Renal pelvis (tissue), 12 donors: ENCODE measurements around the gene EFCAB13. TPM values are rescaled to one million over a fixed set of nuclear protein-coding genes. Genes with fewer than 3 reads are reported as not detected.

Experiments used
- DNase-seq: peaks from one replicate; pipeline ENCODE4 v3.0.0-alpha.2; 2013
- long read RNA-seq, 16 experiments: transcript quantifications; one replicate each; lab custom pipeline, GENCODE V29; 2026
- polyA plus RNA-seq, 3 donors: library from polyadenylated mRNA; unstranded; fragments of 120-200 nt; gene quantifications; one replicate each; pipeline ENCODE4 v1.2.1, GENCODE V29; 2013; ENCODE audit not compliant: insufficient read length in 3 of 3

The EFCAB13 gene, protein sequence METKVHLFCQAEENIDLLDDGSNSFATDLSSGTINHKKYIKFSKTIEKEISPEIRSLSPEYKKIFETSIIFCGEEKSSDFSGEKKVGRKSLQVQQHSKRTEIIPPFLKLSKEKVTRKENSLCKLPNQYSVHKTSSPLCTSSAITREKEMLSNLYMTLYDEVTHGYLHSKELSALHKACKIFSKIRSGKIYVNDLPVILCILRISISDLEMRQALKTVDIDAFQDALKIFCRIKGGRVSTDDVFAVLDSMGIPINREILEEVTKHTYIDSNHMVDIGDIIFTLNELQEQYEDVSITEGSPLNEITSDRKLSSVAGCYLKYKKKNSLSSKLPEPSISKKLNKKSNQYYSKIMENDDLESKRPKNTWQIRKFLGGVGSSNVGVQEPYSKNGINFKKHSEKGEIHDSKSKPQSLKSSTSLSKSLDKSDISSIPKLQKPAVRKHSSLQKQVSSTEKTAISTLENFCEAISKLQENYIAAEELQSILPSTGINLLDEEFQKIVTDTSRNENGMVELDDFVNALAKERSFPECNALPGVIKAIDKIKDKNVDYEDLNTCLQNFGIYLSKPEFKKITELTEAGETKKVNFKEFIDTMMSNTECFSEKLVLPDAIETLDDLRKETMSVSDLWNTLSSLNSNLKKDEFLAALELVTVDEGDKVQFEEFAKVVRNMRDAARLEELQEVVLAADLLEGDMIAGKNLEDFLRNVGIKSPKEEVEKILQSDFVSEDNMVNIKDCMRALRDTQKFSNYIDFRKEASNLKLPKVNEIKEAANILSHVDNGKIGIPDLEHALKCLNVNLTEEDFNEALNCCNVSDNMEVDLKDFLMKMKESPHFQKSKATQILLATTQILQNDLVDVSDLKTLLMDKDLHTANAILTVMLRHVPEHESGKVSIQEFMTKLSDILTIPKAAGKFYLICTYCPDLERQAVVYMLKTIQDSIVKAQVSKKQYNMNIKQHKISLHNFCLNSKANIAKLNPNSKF
- 10 to 100 TPM in 2 of 3 donors, 1 to 10 TPM in 1; 4.2 to 14.3 (median 12.3) TPM for polyA plus RNA-seq
- long read RNA-seq, donor 1: 0 reads
- long read RNA-seq, donor 2: 0 reads
- long read RNA-seq, donor 3: 0 reads
- long read RNA-seq, donor 4: 0 reads
- long read RNA-seq, donor 5: 0 reads
- long read RNA-seq, donor 6, partial matches to known transcripts: 0 of 1 reads
- long read RNA-seq, donor 6, other reads (novel, unspliced or antisense): 0 of 1 reads
- long read RNA-seq, donor 7: 0 reads
- long read RNA-seq, donor 8: 0 reads
- long read RNA-seq, donor 9: 0 reads
- long read RNA-seq, donor 10: 0 reads
- long read RNA-seq, donor 11: 0 reads
- long read RNA-seq, donor 12: 0 reads
- long read RNA-seq, donor 13, partial matches to known transcripts: 12 of 13 reads
- long read RNA-seq, donor 13, other reads (novel, unspliced or antisense): 0 of 13 reads
- long read RNA-seq, donor 14: 0 reads
- long read RNA-seq, donor 15: 0 reads
- long read RNA-seq, donor 16: 0 reads

DNA sequence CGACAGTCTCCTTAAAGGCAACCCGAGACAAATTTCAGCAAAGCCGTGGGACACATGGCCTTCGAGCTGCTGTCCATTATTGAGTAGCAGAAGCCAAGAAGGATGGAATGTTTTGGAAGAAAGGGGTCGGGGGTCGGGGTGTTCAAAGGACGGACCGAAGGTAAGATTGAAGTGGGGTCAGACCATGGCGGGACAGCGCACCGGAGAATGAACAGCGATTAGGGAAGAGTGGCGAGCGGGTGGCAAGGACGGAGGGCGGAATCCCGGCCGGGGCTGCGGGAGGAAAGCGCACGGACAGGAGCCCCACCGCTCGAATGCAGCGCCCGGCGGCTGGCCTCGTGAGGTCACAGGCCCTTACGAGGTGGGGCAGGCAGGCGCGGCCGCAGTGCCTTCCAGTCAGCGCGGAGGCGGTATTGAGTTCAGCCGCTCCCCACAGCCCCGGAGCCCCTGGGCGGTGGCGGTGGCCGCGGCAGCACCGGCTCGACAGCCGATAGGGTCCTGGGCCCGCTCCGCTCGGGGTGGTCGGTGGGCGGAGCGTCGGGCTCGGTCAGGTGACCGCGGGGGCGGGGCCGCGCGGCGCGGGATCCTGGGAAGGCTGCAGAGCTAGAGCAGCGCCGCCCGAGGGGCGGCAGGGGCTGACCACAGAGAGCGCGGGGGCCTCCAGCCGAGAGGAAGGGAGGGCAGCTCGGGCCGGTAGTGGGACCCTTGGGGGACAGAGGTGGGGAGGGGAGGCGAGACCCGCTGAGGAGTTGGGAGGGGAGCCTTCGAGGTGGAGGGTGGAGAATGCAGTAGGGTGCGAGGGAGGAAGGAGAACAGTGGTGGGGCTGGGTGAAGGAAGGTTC is at the start of gene EFCAB13:
Gene EFCAB13, plus strand, starts transcription at position 574 of the 842 bp plus-strand sequence. CDS start 4,399 bp downstream, outside the sequence.
- DNase-seq: peak; percentile 89

DNA sequence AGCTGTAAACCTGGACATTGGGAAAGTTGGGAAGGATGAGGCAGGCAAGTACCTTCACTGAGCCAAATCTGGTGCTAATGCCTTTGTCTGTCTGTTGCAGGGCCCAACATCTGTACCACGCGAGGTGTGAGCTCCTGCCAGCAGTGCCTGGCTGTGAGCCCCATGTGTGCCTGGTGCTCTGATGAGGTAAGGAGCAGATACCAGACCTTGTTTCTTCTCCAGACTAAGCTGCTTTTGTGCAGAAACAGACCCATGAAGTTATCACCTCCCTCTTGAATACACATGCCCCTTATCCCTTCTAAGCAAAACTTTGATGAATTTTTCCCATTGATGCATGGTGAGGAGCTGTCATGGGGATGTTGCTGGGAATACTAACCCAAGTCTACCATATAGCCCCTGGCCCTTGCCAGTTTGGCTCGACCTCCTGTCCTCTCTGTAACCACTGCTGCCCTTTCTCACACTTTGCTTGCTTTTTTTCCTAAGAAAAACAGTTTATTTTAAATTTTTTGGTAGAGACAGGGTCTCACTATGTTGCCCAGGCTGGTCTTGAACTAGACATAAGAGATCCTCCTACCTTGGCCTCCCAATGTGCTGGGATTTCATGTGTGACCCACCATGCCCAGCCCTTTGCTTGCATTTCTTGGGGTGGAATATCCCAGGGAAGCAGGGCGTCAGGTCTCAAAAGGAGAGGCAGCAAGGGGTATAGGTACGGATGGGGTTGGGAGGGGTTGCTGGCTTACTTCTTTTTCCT is 49.3 kb upstream of the EFCAB13 start:
- DNase-seq: no peak

DNA sequence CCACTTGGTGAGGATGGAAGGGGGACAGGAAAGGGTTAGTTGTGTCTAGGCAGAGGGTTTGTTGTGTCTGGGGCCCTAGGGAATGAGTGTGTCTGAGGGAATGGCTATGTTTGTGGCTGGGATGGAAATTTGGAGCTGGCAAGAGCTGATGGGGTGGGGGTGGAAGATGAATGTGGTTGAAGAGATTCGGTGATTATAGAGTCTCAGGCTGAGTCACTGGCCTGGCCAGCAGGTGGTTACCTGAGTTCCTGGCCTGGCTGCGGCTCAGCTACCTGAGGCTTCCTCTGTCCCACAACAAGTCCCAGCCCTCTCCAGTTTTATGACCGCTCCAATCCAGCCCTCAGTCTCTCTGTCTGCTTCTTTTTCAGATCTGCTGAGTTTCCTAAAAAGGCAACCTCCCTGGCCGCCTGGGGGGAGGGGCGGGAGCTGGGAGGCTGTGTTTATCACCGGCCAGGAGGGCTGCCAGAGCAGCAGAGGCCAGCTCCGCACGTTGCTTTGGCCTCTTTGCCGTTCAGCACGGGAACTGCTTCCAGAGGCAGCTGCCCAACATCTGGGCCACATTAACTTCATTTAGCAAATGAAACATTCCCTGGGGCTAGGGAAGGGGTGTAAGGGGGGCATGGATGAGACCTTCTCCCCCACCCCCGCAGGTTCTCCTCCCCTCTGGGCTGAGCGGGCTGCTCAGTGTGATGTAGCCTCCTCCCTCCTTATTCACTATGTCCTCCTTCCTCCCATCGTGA is 48.3 kb upstream of the EFCAB13 start:
- peak; percentile 60 for DNase-seq

DNA sequence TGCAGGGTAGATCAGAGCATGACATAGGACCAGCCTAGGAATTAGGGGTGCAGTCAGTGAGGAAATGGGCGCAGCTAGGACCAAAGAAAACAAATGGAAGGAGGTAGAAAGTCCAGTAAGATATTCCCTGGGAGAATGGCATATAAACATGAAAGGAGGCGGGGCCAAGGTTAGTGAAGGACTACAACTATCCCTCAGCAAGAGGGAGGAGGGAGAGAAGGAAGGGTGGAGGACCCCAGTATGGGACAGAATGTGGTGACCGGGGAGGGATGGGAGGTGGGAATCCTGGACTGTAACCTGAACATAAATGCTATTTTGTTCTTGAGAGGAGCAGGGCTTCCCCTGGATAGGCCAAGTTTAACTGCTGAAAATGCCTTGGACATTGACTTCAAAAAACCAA is 47.3 kb upstream of the EFCAB13 start:
- DNase-seq: no peak

DNA sequence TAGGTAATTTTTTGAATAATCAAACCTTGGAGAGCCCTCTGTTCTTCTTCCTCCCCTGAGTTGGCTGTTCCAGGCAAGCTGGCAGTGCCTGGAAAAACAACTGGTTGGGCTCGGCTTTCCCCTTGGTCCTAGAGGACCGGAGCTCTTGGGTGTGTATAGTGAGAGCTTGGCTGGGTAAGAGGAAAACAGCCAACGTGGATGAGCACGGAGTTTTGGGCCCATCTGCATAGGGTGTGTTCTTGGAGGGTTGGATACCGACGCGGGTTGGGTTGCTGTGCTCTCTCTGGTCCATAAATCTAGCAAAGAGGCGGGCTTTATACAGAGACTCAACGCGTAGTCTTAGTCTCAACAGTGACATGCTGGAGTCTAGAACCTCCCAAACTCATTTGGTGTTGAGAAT is 46.9 kb upstream of the EFCAB13 start:
- peak; percentile 72 for DNase-seq

DNA sequence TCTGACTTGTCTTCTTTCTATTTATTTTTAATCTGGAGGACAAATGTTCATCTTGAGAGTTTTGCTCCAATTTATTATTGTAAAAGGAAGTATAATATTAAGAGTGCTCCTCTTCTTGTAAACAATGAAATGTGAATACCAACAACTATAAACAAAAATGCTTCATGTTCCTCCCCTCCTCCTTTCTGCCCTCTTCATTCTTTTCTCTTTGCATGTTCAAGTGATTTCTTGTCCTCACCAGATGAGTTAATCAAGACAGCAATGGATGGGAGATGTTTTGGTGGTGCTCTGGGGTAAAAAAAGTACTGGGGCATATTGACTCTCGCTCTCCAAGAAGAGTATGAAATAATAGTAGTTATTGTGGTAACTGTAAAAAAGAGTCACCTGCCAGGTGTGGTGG is 45.8 kb upstream of the EFCAB13 start:
- no peak for DNase-seq

DNA sequence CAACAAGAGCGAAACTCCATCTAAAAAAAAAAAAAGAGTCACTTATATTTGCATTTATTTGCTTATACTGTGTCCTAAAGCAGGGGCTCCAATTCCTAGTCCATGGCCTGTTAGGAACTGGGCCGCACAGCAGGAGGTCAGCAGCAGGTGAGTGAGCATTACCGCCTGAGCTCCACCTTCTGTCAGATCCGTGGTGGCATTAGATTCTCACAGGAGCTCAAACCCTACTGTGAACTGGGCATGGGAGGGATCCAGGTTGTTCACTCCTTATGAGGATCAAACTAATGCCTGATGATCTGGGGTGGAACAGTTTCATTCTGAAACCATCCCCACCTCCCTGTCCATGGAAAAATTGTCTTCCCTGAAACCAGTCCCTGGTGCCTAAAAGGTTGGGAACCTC is 45.2 kb upstream of the EFCAB13 start:
- DNase-seq: no peak

DNA sequence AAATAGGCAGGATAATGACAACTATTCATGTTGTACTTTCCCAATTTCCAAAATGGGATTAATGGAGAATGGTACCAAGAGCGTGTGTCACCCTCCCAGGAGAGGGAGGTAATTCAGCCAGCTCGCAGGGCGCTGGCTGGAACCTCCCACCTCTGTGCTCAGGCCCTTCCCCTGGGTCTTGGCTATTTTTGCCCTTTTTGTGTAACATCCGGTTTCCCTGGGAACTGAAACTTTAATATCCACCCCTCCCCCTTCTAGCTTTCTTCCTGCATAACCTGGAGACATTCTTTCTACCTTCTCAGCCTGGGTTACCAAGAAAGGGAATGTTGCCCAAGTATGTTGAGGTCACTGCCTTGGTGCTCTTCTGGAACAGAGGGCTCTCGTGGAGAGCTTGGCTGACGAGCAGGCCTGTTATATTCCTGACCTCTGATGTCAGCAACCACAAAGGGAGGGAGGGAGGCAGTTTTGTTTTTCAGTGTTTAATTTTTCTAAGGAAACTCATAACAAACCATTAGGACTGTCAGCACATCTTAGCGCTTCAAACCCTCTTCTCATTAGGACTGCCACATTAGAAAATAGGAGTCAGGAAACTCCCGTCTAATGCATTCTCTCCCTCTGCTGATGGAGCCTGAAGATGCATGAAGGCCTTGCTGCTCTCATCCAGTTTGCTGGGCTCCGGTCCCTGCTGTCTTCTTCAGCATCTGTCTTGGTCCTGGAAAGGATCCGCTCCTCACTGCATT is 44.5 kb upstream of the EFCAB13 start:
- peak; percentile 65 for DNase-seq

DNA sequence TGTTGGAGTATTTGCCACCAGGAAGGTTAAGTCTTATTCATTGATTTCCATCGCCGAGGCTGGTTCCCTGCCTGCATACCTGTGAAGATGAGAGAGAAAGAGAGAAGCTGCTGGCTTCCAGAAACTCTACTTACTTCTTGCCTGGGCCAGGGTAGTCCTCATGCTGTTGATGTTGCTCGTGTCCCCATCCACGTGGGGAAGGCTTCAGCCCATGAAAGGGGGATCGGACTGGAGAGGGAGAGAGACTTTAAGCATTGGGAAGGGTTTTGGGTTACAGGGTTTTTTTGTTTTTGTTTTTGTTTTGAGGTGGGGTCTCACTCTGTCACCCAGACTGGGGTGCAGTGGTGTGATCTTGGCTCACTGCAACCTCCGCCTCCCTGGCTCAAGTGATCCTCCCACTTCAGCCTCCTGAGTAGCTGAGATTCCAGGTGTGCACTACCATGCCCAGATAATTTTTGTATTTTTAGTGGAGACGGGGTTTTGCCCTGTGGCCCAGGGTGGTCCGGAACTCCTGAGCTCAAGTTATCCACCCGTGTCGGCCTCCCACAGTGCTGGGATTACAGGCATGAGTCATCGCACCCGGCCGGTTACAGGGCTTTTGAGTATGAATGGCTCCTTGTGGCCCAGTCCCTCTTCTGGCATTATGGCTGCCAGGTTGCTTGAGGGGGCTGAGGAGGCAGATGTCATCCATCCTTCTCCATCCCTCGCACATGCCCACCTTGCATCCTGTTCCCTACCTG is 43.5 kb upstream of the EFCAB13 start:
- no peak for DNase-seq

DNA sequence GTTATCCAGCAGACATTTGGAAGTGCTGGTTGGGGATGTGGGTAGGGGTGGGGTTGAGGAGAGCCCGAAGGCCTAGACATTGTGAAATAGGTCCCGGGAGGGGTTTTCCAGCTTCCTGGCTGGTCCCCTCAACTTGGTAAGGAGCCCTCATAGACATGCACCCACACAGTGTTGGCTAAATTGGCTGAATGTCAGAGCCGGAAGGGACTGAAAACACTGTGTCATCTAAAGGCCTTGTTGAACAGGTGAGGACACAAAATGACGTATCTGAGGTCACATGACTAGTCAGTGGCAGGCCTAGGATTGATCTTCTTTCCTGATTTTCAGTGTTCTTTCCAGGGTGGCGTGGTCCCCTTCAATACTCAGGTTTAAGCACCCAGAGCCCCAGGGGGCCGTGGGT is 42.5 kb upstream of the EFCAB13 start:
- DNase-seq: no peak

DNA sequence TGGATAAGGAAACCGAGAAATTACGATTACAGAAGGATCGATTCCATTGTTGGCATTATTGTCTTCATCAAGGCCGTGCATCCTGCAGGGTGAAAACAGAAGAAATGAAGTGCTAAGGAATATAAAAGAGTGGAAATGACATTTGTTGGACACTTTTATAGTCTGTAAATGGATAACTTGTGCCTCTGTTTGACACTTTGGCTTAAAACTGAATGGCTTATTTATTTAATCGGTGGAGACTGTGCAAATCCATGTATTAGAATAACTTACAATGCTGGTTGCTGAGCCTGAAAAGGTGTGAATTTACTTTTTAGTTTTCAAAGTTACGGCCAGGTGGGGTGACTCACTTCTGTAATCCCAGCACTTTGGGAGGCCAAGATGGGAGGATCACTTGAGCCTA is 38.8 kb upstream of the EFCAB13 start:
- DNase-seq: no peak

DNA sequence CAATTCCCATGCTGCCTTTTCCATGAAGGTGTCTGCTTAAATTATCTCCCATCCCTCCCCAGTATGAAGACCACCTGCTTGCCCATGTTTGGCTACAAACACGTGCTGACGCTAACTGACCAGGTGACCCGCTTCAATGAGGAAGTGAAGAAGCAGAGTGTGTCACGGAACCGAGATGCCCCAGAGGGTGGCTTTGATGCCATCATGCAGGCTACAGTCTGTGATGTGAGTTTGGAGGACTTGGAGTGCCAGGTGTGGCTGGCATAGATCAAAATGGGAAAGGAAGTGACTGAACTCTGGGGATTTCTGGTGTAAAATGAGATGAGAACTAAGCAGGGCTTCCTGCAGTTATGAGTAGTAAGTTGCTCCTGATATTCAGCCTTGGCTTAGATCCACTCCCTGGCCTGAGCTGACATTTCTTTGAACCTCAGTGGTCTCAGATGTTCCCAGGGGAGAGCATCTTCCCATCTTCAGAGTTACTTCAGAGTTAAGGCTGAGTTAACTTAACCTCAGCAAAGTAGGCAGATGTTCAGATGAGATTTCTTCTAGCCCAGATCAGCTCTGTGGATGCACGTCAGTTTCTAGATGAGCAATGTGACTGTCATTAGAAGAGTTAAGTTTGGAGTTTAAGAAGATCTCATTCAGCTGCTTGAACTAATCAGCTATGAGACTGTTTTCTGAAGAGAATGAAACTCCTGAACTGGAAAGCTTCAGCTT is 37.4 kb upstream of the EFCAB13 start:
- no peak for DNase-seq

DNA sequence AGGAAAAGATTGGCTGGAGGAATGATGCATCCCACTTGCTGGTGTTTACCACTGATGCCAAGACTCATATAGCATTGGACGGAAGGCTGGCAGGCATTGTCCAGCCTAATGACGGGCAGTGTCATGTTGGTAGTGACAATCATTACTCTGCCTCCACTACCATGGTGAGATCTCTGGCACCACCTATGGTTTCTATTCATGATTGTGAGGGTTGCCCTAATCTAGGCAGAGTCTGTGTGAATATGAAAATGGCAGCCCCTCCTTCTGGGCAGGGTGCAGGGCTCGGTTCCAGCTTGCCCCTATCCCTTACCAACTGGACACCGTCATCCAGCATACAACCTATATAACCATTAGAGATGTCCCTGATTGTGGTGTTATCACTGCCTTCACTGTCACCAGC is 36.7 kb upstream of the EFCAB13 start:
- no peak for DNase-seq

DNA sequence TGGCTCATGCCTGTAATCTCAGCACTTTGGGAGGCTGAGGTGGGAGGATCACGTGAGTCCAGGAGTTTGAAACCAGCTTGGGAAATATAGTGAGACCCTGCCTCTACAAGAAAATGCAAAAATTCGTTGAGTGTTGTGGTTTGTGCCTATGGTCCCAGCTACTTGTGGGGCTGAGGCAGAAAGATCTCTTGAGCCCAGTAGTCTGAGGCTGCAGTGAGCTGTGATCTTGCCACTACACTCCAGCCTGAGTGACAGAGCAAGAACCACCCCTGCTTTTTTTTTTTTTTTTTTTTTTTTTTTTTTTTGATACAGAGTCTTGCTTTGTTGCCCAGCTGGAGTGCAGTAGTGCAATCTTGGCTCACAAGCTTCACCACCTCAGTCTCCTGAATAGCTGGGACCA is 36.1 kb upstream of the EFCAB13 start:
- no peak for DNase-seq

DNA sequence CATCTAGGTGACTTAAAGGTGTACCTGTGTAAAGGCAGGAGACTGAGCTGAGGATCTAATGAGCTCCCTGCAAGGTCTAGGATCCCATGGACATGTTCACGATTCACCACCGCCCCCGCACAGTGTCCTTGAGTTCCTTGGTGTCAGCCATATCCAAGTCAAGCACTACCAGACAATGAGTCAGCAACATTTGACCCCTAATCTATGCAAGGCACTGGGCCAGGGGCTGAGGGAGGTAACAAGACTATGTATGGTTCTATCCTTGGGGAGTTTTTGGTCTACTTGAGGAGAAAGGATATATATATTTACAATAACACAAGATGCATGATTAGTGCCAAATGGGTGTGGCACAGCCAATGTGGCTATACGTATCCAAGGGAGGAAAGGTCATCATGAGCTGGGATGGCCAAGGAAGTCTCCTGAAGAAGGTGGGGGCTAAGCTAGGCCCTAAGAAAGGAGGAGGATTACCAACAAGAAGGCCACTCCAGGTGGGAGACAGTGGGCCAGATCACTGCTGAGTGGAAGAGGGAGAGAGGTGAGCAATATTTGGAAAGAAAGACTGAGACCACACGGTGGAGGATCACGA is 35.1 kb upstream of the EFCAB13 start:
- no peak for DNase-seq

DNA sequence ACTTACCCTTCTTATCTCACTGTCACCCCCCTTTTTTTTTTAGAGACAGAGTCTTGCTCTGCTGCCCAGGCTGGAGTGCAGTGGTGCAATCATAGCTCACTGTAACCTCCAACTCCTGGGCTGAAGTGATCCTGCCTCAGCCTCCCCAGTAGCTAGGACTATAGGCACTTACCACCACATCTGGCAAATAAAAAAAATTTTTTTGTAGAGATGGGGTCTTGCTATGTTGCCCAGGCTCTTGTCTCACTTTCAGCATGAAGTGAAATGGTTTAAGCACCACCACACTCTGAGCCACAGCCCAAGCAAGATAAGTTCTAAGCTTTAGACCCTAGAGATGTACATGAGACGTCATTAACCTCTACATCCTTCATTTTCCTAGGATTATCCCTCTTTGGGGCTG is 34.5 kb upstream of the EFCAB13 start:
- DNase-seq: no peak

DNA sequence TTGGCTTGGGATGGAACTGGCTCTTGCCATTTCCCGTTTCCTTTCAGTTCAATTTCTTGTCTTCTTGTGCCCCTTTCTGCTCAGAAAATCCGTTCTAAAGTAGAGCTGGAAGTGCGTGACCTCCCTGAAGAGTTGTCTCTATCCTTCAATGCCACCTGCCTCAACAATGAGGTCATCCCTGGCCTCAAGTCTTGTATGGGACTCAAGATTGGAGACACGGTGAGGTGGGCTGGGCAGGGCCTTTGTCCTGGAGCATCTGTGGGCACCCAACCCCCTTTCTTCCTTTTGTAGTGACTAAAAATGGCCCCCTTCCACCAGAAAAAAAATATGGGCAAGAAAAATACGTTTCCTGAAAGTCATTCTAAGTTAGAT is 32.9 kb upstream of the EFCAB13 start:
- no peak for DNase-seq
